Hematopoietic multipotent progenitor cell treated with erythropoietin and hydrocortisone succinate and interleukin-3 and kit ligand, for 4 days (in vitro differentiated cells): ENCODE data around the gene PODXL2.

ENCODE experiments used
- DNase-seq: peaks from one replicate; pipeline ENCODE4 v3.0.0-alpha.2; 2015

Gene PODXL2

GRCh38 chr3:127711896-127712295 is 82.9 kb downstream of the PODXL2 start:
- no peak for DNase-seq

GRCh38 chr3:127712461-127712860 is 83.5 kb downstream of the PODXL2 start:
- DNase-seq, result no peak

- no peak for DNase-seq
Measured at GRCh38 chr3:127712881-127713771, 84.1 kb downstream of the PODXL2 start.

GRCh38 chr3:127714125-127714571 is 85.2 kb downstream of the PODXL2 start:
- DNase-seq, result no peak

GRCh38 chr3:127714866-127715265 is 85.9 kb downstream of the PODXL2 start:
- DNase-seq, result no peak

- DNase-seq, result no peak
Measured at GRCh38 chr3:127715532-127715931, 86.5 kb downstream of the PODXL2 start.

GRCh38 chr3:127716384-127716783 is 87.4 kb downstream of the PODXL2 start:
- no peak for DNase-seq

GRCh38 chr3:127717357-127718244 is 88.6 kb downstream of the PODXL2 start:
- DNase-seq, result no peak

- DNase-seq, result no peak
Measured at GRCh38 chr3:127718245-127718915, 89.4 kb downstream of the PODXL2 start.

GRCh38 chr3:127718916-127719290 is 89.9 kb downstream of the PODXL2 start:
- no peak for DNase-seq

GRCh38 chr3:127719369-127719768 is 90.4 kb downstream of the PODXL2 start:
- no peak for DNase-seq

- DNase-seq, result no peak
Measured at GRCh38 chr3:127720161-127720823, 91.3 kb downstream of the PODXL2 start.

GRCh38 chr3:127720985-127721935 is 92.3 kb downstream of the PODXL2 start:
- no peak for DNase-seq

GRCh38 chr3:127722091-127722784 is 93.3 kb downstream of the PODXL2 start:
- DNase-seq, result no peak
